ENCODE results near the gene RHOV.

The RHOV gene

DNA sequence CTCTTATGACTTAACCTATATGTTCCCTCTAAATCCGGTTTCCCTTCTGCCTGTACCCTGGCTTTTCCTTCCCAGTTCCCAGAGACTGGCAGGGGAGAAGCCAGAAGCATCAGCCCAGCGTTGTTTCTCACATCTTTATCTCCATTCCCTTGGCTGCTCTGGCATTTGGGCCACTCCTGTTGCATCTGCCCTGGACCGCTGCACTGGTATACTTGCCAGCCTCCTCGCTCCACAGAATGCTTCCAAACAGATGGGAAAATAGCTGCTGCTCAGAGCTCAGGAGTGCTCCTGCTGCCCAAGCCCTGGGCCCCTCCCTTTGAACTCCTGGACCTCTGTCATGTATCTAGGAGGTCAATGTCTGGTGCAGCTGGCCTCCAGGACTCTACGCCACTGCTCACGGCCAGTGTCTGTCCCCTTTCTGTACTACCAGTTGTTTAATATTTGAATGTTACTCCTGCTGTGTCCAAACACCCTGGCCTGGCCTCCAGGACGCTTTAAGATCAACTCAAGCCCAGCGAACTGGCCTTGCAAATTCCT, 23.4 kb downstream of the RHOV start:
- intact Hi-C loops (cut with DNase I), result no loop called here
- peak in 3 of 10 donors; percentile 24 to 62 (median 45) for DNase-seq

GRCh38 chr15:40847223-40847961, 26.6 kb downstream of the RHOV start:
- peak in 5 of 10 donors; percentile 15 to 83 (median 46) for DNase-seq
- intact Hi-C loops (cut with DNase I), result no loop called here

- peak in 3 of 10 donors; percentile 9 to 41 (median 33) for DNase-seq
- intact Hi-C loops (cut with DNase I), result no loop called here
These were observed 27.2 kb downstream of the RHOV start for GRCh38 chr15:40846841-40847222.

GRCh38 chr15:40845511-40846284, 28.3 kb downstream of the RHOV start:
- intact Hi-C loops (cut with DNase I), result no loop called here
- DNase-seq, result peak in 3 of 10 donors; percentile 23 to 45 (median 35)

DNA sequence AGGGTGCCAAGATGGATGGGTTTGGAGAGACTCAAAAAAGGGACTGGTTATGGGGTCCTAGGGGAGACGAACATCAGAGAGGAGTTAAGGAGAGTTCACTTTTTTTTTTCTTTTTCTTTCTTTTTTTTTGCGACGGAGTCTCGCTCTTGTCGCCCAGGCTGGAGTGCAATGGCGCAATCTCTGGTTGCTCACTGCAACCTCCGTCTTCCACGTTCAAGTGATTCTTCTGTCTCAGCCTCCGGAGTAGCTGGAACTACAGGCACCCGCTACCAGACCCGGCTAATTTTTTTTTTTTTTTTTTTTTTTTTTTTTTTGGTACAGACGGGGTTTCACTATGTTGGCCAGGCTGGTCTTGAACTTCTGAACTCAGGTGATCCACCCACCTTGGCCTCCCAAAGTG, 29.0 kb downstream of the RHOV start:
- peak in 1 of 10 donors; percentile 44 for DNase-seq
- intact Hi-C loops (cut with DNase I), result no loop called here

DNA sequence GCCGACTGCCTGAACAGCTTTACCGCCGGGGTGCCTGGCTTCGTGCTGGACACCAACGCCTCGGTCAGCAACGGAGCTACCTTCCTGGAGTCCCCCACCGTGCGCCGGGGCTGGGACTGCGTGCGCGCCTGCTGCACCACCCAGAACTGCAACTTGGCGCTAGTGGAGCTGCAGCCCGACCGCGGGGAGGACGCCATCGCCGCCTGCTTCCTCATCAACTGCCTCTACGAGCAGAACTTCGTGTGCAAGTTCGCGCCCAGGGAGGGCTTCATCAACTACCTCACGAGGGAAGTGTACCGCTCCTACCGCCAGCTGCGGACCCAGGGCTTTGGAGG, 29.4 kb downstream of the RHOV start:
- peak in 3 of 10 donors; percentile 72 to 85 (median 81) for DNase-seq
- intact Hi-C loops (cut with DNase I), result no loop called here

DNA sequence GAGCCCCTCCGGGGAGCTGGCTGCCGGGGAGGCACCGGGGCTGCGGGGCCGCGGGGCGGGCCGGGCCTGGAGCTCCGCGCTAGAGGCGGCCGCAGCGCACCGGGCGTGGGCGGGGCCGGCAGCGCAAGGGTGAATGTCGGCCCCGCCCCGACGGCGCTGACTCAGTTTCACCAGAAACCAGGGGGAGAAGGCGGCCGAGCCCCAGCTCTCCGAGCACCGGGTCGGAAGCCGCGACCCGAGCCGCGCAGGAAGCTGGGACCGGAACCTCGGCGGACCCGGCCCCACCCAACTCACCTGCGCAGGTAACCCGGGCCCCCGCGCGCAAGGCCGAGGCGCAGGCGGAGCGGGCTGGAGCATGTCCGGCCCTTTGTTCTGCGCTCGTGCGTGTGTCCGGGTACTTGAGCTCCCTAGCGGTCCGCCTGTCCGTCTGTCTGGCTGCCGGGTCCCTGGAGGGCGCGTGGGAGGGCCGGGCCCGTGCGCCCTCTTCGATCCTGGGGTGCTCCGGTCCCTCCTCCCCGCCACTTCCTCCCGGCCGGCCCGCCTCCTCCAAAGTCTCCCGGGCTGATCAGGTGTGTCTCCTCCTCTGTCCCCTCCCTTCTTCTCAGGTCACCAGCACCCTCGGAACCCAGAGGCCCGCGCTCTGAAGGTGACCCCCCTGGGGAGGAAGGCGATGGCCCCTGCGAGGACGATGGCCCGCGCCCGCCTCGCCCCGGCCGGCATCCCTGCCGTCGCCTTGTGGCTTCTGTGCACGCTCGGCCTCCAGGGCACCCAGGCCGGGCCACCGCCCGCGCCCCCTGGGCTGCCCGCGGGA, 29.9 kb downstream of the RHOV start, which contains the start of gene SPINT1:
TSS of gene SPINT1 (plus strand) at position 164 of the 811 bp plus-strand sequence. CDS start at position 671, 507 bp downstream.
- DNase-seq, result peak in 2 of 10 donors; percentile 57 to 79
- intact Hi-C loops (cut with DNase I), result no loop called here

DNA sequence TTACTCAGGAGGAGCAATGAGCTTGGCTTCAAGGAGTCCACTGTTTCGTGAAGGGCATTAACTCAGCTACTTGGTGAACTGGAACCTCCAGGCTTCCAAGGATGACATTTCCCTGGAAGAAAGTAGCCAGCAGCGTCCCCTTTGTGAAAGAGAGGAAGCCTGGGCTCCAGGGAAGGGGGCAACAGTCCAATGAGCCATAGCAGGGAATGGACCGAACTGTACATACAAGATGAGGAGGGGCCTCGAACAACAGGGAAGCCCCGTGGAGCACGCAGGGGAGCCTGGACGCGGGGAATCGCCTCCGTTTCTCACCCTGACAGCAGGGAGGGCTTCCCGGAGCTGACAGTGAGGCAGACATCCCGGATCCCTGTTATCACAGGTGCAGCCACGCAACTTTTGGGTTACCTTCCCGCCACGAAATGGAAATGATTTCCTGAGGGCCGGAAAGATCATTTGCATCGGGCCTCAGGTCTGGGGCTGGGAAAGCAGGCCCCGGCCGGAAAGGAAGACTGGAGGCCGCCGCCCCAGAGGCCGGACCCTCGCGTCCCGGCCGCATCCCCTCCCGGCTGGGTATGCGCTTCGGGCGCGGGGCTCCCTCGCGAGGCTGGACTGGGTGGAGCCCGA, 30.7 kb downstream of the RHOV start:
- intact Hi-C loops (cut with DNase I), result no loop called here
- DNase-seq, result peak in 2 of 10 donors; percentile 20 to 41

GRCh38 chr15:40841741-40842140, 32.3 kb downstream of the RHOV start:
- DNase-seq, result peak in 1 of 10 donors; percentile 0
- intact Hi-C loops (cut with DNase I), result no loop called here

DNA sequence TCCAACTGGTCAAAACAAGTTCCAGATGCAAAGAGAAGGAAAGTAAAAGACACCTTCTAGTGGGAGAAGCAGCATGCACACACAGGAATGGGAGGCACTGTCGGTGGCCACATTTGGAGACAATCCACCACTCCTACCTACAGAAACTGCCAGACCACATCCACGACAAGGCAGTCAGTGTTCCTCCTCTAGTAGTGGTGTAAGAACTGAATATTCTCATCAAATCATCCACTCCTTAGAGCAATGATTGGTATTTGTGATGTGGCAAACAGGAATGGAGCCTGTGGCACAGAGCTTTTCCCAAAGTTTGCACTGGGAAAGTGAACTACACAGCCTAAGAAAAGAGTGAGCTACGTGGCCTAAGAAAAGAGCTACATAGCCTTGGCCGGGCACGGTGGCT, 35.3 kb downstream of the RHOV start:
- DNase-seq, result peak in 2 of 10 donors; percentile 4 to 48
- intact Hi-C loops (cut with DNase I), result no loop called here

DNA sequence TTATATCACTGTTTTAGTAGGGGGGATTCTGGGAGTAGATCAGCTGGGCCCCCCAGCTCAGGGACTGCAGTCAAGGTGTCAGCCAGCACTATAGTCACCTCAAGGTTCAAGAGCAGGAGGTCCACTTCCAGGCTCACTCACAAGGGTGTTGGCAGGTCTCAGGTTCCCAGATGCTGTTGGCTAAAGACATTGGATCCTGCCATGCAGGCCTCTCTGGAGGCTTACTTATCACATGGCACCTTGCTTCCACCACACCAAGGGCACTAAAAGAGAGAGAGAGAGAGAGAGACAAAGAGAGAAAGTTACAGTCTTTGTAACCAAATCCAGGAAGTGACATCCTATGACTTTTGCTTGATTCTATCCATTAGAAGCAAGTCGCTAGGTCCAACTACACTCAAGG, 38.0 kb downstream of the RHOV start:
- intact Hi-C loops (cut with DNase I), result no loop called here
- DNase-seq, result peak in 2 of 10 donors; percentile 2 to 34

DNA sequence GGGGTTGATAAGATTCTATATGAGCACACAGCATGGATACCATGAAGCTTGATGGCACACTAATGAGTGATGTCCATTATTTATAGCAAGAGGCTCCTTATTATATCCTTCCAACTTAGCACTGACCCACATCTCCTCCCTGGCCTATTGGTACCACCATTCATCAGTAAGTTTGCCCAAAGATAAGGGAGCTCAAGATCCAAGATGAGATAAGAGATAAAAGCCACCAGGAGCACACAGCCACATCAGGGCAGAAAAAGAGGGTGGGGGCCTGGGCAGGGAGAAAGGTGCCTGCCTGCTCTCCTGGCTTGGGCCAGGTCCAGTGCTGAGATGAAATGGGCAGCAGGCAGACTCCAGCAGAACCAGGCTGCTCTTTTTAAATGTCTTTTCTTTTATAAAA, 41.1 kb downstream of the RHOV start:
- intact Hi-C loops (cut with DNase I), result no loop called here
- DNase-seq, result peak in 2 of 10 donors; percentile 0 to 8

DNA sequence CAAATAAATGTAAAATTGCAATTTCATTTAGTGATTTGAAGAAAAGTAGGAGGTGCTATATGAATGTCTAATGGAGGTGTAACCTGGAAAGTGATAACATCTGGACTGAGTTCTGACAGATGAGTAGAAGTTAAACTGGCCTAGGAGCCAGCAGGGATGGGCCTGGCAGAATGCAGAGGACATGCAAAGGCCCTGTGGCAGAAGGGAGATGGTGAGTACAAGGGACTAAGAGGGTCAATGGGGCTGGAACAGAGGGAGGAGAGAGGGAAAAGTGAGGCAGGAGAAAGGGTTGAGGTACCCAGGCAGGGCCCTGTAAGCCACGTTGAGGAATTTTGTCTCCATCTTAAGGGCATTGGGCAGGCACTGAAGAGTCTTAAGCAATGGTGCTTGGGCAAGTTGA, 42.2 kb downstream of the RHOV start:
- intact Hi-C loops (cut with DNase I), result no loop called here
- DNase-seq, result peak in 1 of 10 donors; percentile 4

DNA sequence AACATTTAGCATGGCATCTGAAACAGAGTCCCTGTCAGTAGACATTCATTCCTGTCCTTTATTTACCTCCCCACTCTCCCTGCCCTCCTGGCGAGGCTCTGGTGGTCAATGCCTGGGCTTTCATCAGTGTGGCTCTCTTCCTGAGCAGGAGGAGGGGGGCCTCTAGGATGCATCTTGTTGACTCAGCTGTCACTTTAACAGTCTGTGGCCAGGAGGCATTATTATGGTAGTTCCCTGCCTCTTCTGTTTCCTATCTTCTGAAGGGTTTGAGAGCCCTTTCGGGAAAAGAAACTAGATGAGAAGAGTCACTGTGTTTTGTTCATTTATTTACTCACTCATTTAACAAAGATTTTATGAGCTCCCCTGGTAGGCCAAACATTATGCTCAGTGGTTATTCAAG, 43.1 kb downstream of the RHOV start:
- peak in 1 of 10 donors; percentile 34 for DNase-seq
- intact Hi-C loops (cut with DNase I), result no loop called here

GRCh38 chr15:40829115-40829514, 44.9 kb downstream of the RHOV start:
- intact Hi-C loops (cut with DNase I), result no loop called here
- peak in 1 of 10 donors; percentile 1 for DNase-seq

- intact Hi-C loops (cut with DNase I), result no loop called here
- peak in 2 of 10 donors; percentile 8 to 61 for DNase-seq
These were observed 45.5 kb downstream of the RHOV start, which contains the start of gene PPP1R14D for GRCh38 chr15:40828447-40829036. PPP1R14D (minus strand) TSS chr15:40828708; CDS start chr15:40828641, 67 bp downstream.

DNA sequence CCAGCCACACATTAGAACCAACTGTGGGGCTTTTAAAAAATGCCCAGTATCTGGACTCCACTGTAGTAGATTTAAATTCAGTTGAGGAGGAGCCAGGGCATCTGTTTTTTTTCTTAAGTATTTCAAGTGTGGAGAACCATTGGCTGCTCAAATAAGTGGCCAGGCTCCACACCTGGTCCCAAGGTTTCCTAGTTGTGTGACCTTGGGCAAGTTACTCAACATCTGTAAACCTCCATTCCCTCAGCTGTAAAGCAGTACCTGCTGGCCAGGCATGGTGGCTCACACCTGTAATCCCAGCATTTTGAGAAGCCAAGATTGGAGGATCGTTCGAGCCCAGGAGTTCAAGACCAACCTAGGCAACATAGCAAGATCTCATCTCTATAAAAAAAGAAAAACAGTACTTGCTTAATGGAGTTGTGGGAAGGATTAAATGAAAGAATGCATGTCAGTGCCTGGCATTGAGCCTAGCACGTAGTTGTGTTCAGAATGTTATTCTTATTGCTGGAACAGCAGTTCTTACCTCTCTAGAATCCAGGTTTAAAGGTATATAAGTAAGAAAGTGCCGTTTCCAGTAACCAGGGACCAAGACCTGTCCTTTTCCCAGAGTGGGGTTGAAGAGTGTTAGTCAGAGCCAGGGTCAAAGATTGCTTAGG, 47.5 kb downstream of the RHOV start:
- DNase-seq, result peak in 1 of 10 donors; percentile 31
- intact Hi-C loops (cut with DNase I), result no loop called here

DNA sequence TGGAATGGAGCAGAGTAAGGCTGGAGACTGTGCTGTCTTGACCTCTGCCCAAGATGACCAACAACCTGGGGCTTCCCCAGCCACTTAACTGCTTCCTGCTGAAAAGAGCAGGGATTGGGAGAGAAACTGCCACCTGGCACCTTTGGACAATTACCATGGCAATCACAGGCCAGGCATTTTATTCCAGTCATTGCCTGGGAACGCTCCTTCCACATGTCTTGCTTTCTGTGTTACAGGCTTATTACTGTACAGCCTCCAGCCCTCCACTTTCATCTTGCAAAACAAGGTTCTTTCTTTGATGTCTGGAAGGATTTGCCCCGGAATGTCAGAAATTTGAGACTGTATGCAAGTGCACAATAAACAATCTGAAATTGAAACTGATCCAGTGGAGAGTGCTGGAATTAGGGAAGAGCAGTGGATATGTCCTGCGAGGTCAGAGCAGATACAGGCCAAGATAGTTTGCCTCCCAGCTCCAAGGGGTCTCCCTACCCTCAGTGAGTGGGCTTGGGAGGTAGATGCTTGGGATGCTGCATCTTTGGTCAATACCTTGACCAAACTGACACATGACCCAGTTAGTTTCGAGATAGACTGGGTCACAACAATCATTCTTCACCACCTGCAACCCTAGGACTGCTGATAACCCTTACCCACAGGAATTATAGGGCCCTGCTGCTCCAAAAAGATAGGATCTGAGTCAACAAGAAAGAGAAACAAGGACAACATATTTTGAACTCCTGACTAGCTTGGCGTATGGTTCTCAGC, 48.2 kb downstream of the RHOV start:
- DNase-seq, result no peak
- intact Hi-C loops (cut with DNase I), result no loop called here
